Panc1 (cell line): ENCODE results near the gene GTF2I.
"Not testable (repeated sequence)": the region's sequence is repeated elsewhere in the genome, so short reads cannot be mapped to it uniquely, and the experiment has no call there.

Source experiments
- POLR2AphosphoS5 ChIP-seq: IDR thresholded peaks from 2 replicates; pipeline ENCODE4 v1.6.1; 2012; ENCODE audit warnings: mild to moderate bottlenecking, low read depth, low read length, moderate library complexity
- REST ChIP-seq, 2 experiments: IDR thresholded peaks; 2 replicates each; pipeline ENCODE4 v1.6.1; 2011 to 2012; ENCODE audit warnings: low read depth in 2 of 2, control low read depth in 1 of 2, low read length in 1 of 2, mild to moderate bottlenecking in 1 of 2, moderate library complexity in 1 of 2; ENCODE audit not compliant: insufficient read depth in 1 of 2
- TF ChIP-seq, protein P1 (sequence below): fragments of 450-650 bp; IDR thresholded peaks from 2 replicates; pipeline ENCODE4 v1.5.1; 2017; ENCODE audit warnings: mild to moderate bottlenecking

DNA sequence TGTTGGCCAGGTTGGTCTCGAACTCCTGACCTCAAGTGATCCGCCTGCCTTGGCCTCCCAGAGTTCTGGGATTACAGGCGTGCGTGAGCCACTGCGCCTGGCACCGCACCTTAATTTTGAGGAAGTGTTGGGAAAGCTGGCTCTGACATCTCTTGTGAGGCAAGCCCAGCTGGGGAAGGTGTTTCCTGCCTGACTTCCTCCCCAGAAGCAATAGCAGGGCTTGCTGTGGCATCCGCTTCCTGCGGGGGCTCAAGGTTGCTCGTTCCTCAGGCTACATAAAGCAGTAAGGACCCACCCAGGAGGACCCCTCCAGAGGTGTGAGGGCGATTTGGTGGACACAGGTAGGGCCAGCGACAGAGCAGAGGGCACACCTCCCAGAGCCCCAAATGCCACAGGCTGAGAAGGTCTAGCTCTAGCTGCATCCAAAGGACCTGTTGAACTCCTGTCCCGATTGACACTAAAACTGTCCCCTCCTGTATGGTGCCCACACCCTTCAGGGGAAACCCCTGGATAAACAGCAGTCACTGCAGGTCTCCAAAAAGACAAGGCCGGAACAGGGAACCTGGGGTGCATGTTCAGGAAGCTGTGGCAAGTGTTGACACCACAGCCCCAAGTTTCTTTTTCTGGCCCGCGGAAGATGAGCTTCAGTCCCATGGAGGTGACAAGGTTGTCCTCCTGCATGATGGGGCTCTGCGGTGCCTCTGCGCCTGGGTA, 107.8 kb downstream of the GTF2I start:
- TF ChIP-seq, protein P1, sequence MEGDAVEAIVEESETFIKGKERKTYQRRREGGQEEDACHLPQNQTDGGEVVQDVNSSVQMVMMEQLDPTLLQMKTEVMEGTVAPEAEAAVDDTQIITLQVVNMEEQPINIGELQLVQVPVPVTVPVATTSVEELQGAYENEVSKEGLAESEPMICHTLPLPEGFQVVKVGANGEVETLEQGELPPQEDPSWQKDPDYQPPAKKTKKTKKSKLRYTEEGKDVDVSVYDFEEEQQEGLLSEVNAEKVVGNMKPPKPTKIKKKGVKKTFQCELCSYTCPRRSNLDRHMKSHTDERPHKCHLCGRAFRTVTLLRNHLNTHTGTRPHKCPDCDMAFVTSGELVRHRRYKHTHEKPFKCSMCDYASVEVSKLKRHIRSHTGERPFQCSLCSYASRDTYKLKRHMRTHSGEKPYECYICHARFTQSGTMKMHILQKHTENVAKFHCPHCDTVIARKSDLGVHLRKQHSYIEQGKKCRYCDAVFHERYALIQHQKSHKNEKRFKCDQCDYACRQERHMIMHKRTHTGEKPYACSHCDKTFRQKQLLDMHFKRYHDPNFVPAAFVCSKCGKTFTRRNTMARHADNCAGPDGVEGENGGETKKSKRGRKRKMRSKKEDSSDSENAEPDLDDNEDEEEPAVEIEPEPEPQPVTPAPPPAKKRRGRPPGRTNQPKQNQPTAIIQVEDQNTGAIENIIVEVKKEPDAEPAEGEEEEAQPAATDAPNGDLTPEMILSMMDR, result not testable (repeated sequence)
- not testable (repeated sequence) for TF ChIP-seq POLR2AphosphoS5; REST (IDR thresholded peaks at IDR 0.05; ENCODE audit: insufficient read depth in 1 of 2, low read depth in 2 of 2, low read length in 1 of 2)
